HG03342 (cell line): ENCODE measurements around the gene GPR65.

ENCODE experiments used
- ATAC-seq: cut with Tn5 transposase; IDR thresholded peaks from one replicate; pipeline ENCODE4 v1.9.1; 2021; ENCODE audit warnings: mild to moderate bottlenecking, moderate library complexity; ENCODE audit not compliant: unreplicated experiment

Gene GPR65

GRCh38 chr14:88037325-88037724 lies 32.4 kb downstream of the GPR65 start:
- no peak for ATAC-seq

- ATAC-seq = no peak
Measured at GRCh38 chr14:88039197-88039596, 34.3 kb downstream of the GPR65 start.

- no peak for ATAC-seq
Measured at GRCh38 chr14:88040146-88040545, 35.2 kb downstream of the GPR65 start.

- no peak for ATAC-seq
Measured at GRCh38 chr14:88043529-88044443, 38.9 kb downstream of the GPR65 start.

GRCh38 chr14:88044444-88044758 lies 39.5 kb downstream of the GPR65 start:
- ATAC-seq = no peak

GRCh38 chr14:88044776-88045446 lies 40.0 kb downstream of the GPR65 start:
- ATAC-seq = peak; percentile 78

- ATAC-seq = no peak
Measured at GRCh38 chr14:88045705-88046104, 40.8 kb downstream of the GPR65 start.

- ATAC-seq = no peak
Measured at GRCh38 chr14:88048351-88048750, 43.4 kb downstream of the GPR65 start.

GRCh38 chr14:88049266-88049665 lies 44.3 kb downstream of the GPR65 start:
- no peak for ATAC-seq

- ATAC-seq = no peak
Measured at GRCh38 chr14:88049936-88050335, 45.0 kb downstream of the GPR65 start.

- no peak for ATAC-seq
Measured at GRCh38 chr14:88060576-88060975, 55.6 kb downstream of the GPR65 start.

GRCh38 chr14:88063811-88064210 lies 58.9 kb downstream of the GPR65 start:
- ATAC-seq = no peak
